Body of pancreas (tissue), 4 donors: ENCODE data around the gene GPR31.

Source experiments
- CTCF ChIP-seq, 7 experiments: fragments of 450-650 bp in 4 of 7; fragments of 200-600 bp in 3 of 7; sonication (generic) in 3 of 7; IDR thresholded peaks; one replicate each; pipeline ENCODE4 v1.5.1; 2016 to 2019; ENCODE audit warnings: antibody characterized with exemption in 7 of 7
- POLR2A ChIP-seq, 3 donors: fragments of 450-650 bp; IDR thresholded peaks; one replicate each; pipeline ENCODE4 v1.6.1; 2016; ENCODE audit warnings: antibody characterized with exemption in 3 of 3, mild to moderate bottlenecking in 2 of 3

DNA sequence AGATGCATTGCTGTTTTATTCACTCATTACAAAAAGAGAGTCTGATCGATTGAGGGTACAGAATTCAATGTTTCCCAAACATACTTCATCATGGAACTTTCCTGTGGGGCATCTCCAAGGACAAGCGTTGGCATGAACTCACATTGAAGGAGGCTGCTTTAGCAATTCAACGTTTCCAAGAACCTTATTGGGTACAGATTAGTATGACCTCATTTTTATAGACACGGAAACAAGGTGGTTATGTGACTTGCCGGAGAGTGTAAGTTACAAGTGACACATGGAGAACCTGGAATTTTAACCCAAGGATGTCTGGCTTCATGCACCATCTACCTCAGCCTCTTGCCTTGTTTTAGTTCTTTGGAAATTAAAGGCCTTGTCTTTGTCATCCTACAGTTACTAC, 8.8 kb downstream of the GPR31 start:
- TF ChIP-seq CTCF (IDR thresholded peaks at IDR 0.05) (no peak), POLR2A (IDR thresholded peaks at IDR 0.05) (no peak)
